Gastroesophageal sphincter (tissue), 3 donors: ENCODE measurements around the gene AGBL1.

Experiments used
- EP300 ChIP-seq: sonication (generic); formaldehyde crosslinking; IDR thresholded peaks from one replicate; pipeline ENCODE4 v1.6.1; 2017; ENCODE audit warnings: antibody characterized with exemption, mild to moderate bottlenecking
- POLR2A ChIP-seq, 2 donors: fragments of 450-650 bp; IDR thresholded peaks; one replicate each; pipeline ENCODE4 v1.6.1; 2017; ENCODE audit warnings: antibody characterized with exemption in 2 of 2, mild to moderate bottlenecking in 2 of 2, moderate library complexity in 1 of 2
- POLR2AphosphoS5 ChIP-seq: sonication (generic); formaldehyde crosslinking; IDR thresholded peaks from one replicate; pipeline ENCODE4 v1.6.1; 2017; ENCODE audit warnings: antibody characterized with exemption
- TF ChIP-seq, protein P1 (sequence below), 4 experiments: fragments of 200-600 bp in 2 of 4; fragments of 450-650 bp in 2 of 4; sonication (generic) in 1 of 4; IDR thresholded peaks; one replicate each; pipeline ENCODE4 v1.5.1; 2017 to 2019; ENCODE audit warnings: antibody characterized with exemption in 4 of 4, mild to moderate bottlenecking in 2 of 4, moderate library complexity in 2 of 4

DNA sequence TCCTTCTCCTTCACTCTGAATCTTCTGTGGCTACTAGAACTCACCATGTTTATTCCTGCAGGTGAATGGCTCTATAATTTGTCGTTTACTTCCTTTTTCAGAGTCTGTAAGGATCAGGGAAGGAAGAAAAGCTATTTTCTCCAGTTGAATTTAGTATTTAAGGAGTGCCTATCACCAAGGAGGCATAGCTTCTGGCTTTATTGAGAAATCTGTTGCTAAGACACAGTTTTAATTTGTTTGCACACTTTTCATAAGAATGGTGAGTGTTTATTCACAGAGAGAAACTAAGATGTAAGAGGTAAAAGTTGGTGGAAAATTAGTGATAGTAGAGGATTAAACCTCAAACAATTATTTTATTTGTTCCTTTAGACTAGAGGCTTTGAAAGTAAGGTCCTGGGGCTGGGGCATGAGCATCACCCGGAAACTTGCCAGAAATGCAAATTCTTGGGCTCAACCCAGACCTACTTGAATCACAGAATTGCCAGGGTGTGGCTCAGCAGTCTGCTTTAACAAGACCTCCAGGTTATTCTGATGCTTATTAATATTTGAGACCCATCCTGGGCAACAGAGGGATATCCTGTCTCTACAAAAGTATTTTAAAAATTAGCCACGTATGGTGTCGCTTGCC, 461.3 kb downstream of the AGBL1 start:
- TF ChIP-seq POLR2A (IDR thresholded peaks at IDR 0.05): no peak
- no peak for TF ChIP-seq POLR2AphosphoS5
- TF ChIP-seq EP300: no peak
- TF ChIP-seq, protein P1, sequence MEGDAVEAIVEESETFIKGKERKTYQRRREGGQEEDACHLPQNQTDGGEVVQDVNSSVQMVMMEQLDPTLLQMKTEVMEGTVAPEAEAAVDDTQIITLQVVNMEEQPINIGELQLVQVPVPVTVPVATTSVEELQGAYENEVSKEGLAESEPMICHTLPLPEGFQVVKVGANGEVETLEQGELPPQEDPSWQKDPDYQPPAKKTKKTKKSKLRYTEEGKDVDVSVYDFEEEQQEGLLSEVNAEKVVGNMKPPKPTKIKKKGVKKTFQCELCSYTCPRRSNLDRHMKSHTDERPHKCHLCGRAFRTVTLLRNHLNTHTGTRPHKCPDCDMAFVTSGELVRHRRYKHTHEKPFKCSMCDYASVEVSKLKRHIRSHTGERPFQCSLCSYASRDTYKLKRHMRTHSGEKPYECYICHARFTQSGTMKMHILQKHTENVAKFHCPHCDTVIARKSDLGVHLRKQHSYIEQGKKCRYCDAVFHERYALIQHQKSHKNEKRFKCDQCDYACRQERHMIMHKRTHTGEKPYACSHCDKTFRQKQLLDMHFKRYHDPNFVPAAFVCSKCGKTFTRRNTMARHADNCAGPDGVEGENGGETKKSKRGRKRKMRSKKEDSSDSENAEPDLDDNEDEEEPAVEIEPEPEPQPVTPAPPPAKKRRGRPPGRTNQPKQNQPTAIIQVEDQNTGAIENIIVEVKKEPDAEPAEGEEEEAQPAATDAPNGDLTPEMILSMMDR (IDR thresholded peaks at IDR 0.05): no peak
